ENCODE measurements around the gene GTSF1L. TPM values are rescaled to one million over a fixed set of nuclear protein-coding genes. Genes with fewer than 3 reads are reported as not detected.
"Not testable (repeated sequence)": the region's sequence is repeated elsewhere in the genome, so short reads cannot be mapped to it uniquely, and the experiment has no call there.

Gene GTSF1L
- total RNA-seq, 1 experiment from 2014 or later: not detected

DNA sequence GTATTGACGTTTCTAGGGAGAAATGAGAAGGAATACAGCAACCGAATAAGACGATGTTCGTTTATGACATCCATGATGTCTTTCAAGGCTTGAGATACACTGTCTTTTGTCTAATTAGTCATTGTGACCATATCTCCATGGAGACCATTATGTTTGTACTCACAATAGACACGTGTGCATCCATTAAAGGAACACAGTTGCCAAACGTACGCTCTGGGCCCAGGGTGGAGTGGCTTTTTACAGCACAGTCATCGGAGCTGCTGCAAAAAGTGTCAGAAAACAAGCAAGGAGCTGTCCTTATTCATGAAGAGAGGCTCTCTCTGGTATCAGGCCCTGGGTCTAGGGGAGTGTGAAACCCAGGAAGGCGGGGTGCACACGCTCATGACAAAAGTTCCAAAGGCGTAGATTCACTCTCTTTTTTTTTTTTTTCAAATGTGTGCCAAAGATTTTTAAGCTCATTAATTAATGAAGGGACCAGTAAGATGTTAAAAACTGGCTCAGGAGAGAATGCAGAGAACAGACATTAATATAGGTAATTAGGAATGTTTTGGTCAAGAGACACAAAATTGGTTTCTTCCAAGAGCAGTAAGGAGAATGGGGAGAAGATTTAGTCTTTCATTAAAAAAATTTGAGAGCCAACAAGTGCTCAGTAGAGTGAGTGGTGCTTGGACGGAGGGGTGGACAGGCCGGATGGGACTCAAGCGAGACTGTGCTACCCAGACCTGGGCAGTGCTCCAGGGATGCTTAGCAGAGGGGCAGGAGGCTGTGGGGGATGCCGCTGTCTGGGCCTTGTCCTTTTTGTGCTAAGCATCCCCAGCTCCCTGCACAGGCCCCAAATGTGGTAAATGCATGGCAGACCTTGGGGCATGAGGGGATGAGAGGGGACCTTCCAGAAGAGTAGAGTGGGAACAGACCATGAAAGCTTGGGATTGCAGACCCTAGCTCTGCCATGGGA, 34.9 kb upstream of the GTSF1L start:
- no peaks in the 10 kb centered on the region for H3K9me3 ChIP-seq (ENCODE audit: low read depth, low read length, poor library complexity, severe bottlenecking)
- POLR2A ChIA-PET (ENCODE audit: low non-redundant PET): no interaction called here
- H3K27ac ChIP-seq (ENCODE audit: low read depth, low read length, poor library complexity, severe bottlenecking): no peak overlapping the region
- no peak for DNase-seq (ENCODE audit: low spot score)
- CTCF ChIA-PET: no interaction called here
- TF ChIP-seq, protein P1, sequence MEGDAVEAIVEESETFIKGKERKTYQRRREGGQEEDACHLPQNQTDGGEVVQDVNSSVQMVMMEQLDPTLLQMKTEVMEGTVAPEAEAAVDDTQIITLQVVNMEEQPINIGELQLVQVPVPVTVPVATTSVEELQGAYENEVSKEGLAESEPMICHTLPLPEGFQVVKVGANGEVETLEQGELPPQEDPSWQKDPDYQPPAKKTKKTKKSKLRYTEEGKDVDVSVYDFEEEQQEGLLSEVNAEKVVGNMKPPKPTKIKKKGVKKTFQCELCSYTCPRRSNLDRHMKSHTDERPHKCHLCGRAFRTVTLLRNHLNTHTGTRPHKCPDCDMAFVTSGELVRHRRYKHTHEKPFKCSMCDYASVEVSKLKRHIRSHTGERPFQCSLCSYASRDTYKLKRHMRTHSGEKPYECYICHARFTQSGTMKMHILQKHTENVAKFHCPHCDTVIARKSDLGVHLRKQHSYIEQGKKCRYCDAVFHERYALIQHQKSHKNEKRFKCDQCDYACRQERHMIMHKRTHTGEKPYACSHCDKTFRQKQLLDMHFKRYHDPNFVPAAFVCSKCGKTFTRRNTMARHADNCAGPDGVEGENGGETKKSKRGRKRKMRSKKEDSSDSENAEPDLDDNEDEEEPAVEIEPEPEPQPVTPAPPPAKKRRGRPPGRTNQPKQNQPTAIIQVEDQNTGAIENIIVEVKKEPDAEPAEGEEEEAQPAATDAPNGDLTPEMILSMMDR (conservative IDR thresholded peaks at IDR 0.05; ENCODE audit: low read depth, low read length): no peak
- no peak for TF ChIP-seq EZH2 (IDR thresholded peaks at IDR 0.05; ENCODE audit: borderline replicate concordance, low read depth, low read length, poor library complexity, severe bottlenecking)
- intact Hi-C loops (cut with micrococcal nuclease; ENCODE audit: unreplicated experiment): no loop called here
- H3K4me3 ChIP-seq (ENCODE audit: low read depth, low read length, poor library complexity, severe bottlenecking): no peak overlapping the region
- no peaks in the 10 kb centered on the region for H3K36me3 ChIP-seq (ENCODE audit: insufficient read depth, low read length, poor library complexity, severe bottlenecking)
- H3K4me1 ChIP-seq (ENCODE audit: insufficient read depth, low read length, poor library complexity, severe bottlenecking): no peaks in the 10 kb centered on the region
- no peaks in the 10 kb centered on the region for H3K27me3 ChIP-seq (replicated peaks; ENCODE audit: insufficient read depth, low read depth, low read length, poor library complexity)
- BruUV-seq (replicated peaks): no TSS peak

DNA sequence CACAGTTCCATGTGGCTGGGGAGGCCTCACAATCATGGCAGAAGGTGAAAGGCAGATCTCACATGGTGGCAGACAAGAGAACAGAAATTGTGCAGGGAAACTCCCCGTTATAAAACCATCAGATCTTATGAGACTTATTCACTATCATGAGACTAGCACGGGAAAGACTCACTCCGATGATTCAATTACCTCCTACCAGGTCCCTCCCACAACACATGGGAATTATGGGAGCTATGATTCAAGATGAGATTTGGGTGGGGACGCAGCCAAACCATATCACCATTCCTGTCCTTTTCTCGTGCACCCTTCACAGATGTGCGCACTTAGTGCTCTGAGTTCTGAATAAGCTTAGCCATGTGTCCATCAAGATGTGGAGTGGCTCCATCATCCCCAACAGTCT, 31.1 kb upstream of the GTSF1L start:
- CTCF ChIA-PET; H3K36me3 ChIP-seq (ENCODE audit: insufficient read depth, low read length, poor library complexity, severe bottlenecking); H3K4me3 ChIP-seq (ENCODE audit: low read depth, low read length, poor library complexity, severe bottlenecking); H3K4me1 ChIP-seq (ENCODE audit: insufficient read depth, low read length, poor library complexity, severe bottlenecking); DNase-seq (ENCODE audit: low spot score); POLR2A ChIA-PET (ENCODE audit: low non-redundant PET); BruUV-seq (replicated peaks); H3K27ac ChIP-seq (ENCODE audit: low read depth, low read length, poor library complexity, severe bottlenecking); H3K27me3 ChIP-seq (replicated peaks; ENCODE audit: insufficient read depth, low read depth, low read length, poor library complexity); intact Hi-C loops (cut with micrococcal nuclease; ENCODE audit: unreplicated experiment); H3K9me3 ChIP-seq (ENCODE audit: low read depth, low read length, poor library complexity, severe bottlenecking): not testable (repeated sequence)

DNA sequence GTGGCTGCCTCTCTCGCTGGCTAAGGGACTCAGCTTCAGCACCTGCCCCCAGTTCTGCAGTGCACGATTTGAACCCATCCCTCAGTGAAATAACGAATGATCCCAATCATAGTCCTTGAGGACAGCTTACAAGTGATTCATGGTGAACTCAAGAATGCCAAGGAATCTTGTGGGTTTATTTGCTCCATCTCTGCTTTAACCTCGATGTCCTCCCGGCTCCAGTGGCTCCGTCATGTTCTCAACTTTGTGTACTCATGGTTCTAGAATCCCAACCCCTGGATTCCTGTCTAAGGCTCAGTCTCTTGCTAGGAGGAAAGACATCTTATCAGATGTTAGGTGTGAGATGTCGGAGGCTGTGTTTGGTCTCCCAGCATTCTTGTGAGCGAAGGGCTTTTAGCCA, 29.0 kb upstream of the GTSF1L start:
- POLR2A ChIA-PET (ENCODE audit: low non-redundant PET): no interaction called here
- no TSS peak for BruUV-seq (replicated peaks)
- no peak overlapping the region for H3K27ac ChIP-seq (ENCODE audit: low read depth, low read length, poor library complexity, severe bottlenecking)
- no peak for TF ChIP-seq EZH2 (IDR thresholded peaks at IDR 0.05; ENCODE audit: borderline replicate concordance, low read depth, low read length, poor library complexity, severe bottlenecking)
- TF ChIP-seq, protein P1 (conservative IDR thresholded peaks at IDR 0.05; ENCODE audit: low read depth, low read length): no peak
- H3K36me3 ChIP-seq (ENCODE audit: insufficient read depth, low read length, poor library complexity, severe bottlenecking): no peaks in the 10 kb centered on the region
- H3K4me1 ChIP-seq (ENCODE audit: insufficient read depth, low read length, poor library complexity, severe bottlenecking): no peaks in the 10 kb centered on the region
- intact Hi-C loops (cut with micrococcal nuclease; ENCODE audit: unreplicated experiment): no loop called here
- no peak for DNase-seq (ENCODE audit: low spot score)
- CTCF ChIA-PET: no interaction called here
- H3K4me3 ChIP-seq (ENCODE audit: low read depth, low read length, poor library complexity, severe bottlenecking): no peak overlapping the region
- H3K27me3 ChIP-seq (replicated peaks; ENCODE audit: insufficient read depth, low read depth, low read length, poor library complexity): no peaks in the 10 kb centered on the region
- no peaks in the 10 kb centered on the region for H3K9me3 ChIP-seq (ENCODE audit: low read depth, low read length, poor library complexity, severe bottlenecking)

DNA sequence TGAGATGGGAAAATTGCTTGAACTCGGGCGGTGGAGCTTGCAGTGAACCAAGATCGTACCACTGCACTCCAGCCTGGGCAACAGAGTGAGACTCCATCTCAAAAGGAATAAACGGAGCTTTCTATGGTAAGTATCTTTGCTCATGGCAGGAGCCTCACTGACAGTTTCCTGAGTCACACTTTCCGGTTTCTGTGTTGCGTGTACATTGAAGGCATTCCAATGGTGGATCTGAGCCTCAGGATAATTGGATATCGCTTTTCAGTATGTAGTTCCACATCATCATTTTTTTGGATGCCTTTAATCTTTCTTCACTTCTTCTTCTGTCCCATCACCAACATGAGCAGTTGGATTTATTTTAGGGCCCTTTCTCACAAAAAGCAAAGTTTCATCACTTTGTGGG, 28.6 kb upstream of the GTSF1L start:
- H3K27ac ChIP-seq (ENCODE audit: low read depth, low read length, poor library complexity, severe bottlenecking): no peak overlapping the region
- ChIA-PET POLR2A (ENCODE audit: low non-redundant PET) (no interaction called here), CTCF (no interaction called here)
- no peaks in the 10 kb centered on the region for H3K9me3 ChIP-seq (ENCODE audit: low read depth, low read length, poor library complexity, severe bottlenecking)
- intact Hi-C loops (cut with micrococcal nuclease; ENCODE audit: unreplicated experiment): no loop called here
- no peaks in the 10 kb centered on the region for H3K4me1 ChIP-seq (ENCODE audit: insufficient read depth, low read length, poor library complexity, severe bottlenecking)
- BruUV-seq (replicated peaks): no TSS peak
- no peak overlapping the region for H3K4me3 ChIP-seq (ENCODE audit: low read depth, low read length, poor library complexity, severe bottlenecking)
- DNase-seq (ENCODE audit: low spot score): no peak
- TF ChIP-seq, protein P1 (conservative IDR thresholded peaks at IDR 0.05; ENCODE audit: low read depth, low read length): no peak
- TF ChIP-seq EZH2 (IDR thresholded peaks at IDR 0.05; ENCODE audit: borderline replicate concordance, low read depth, low read length, poor library complexity, severe bottlenecking): no peak
- H3K36me3 ChIP-seq (ENCODE audit: insufficient read depth, low read length, poor library complexity, severe bottlenecking): no peaks in the 10 kb centered on the region
- H3K27me3 ChIP-seq (replicated peaks; ENCODE audit: insufficient read depth, low read depth, low read length, poor library complexity): no peaks in the 10 kb centered on the region
